ENCODE measurements around the gene FCRL6.

FCRL6 gene

DNA sequence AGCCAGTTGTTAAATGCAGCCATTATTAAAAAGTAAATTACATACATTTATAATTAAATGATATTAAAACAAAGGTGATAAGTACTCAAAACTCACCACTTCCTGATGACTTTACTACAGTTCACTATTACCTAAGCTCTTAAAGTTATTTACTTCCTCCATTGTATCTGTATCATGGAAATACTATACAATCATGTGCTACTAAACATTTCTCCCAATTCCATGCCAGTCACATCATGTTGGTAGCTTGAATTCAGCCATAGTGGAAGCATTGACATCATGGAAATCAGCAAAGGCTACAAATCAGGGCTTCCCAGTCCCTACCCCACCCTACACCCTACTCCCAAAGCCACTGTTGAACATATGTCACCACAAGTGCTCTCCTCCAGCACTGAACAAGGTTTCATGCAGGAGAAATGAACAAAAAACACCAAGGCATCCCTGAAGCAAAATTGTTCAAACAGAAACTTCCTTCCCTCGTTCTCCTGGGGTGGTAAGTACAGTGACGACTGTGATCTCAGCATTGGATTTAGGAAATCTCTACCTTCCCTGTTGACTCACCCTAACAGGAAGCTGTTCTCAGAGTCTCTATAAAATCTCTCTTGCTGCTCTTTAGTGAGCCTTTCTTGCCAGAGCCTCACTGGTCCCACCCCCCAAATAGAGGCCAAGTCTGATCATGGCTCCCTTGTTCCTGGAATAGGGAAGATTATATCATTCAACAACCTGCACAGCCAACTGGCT, 47.6 kb downstream of the FCRL6 start:
- Histone ChIP-seq H3K4me3 (ENCODE audit: low read depth, low read length) (no peak overlapping the region), H3K4me1 (no peaks in the 10 kb centered on the region; the same call in 1 of the 2 replicates), H3K27me3 (no peaks in the 10 kb centered on the region), H3K9me3 (no peaks in the 10 kb centered on the region), H3K36me3 (no peaks in the 10 kb centered on the region)
- TF ChIP-seq, protein P1, sequence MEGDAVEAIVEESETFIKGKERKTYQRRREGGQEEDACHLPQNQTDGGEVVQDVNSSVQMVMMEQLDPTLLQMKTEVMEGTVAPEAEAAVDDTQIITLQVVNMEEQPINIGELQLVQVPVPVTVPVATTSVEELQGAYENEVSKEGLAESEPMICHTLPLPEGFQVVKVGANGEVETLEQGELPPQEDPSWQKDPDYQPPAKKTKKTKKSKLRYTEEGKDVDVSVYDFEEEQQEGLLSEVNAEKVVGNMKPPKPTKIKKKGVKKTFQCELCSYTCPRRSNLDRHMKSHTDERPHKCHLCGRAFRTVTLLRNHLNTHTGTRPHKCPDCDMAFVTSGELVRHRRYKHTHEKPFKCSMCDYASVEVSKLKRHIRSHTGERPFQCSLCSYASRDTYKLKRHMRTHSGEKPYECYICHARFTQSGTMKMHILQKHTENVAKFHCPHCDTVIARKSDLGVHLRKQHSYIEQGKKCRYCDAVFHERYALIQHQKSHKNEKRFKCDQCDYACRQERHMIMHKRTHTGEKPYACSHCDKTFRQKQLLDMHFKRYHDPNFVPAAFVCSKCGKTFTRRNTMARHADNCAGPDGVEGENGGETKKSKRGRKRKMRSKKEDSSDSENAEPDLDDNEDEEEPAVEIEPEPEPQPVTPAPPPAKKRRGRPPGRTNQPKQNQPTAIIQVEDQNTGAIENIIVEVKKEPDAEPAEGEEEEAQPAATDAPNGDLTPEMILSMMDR (IDR thresholded peaks at IDR 0.05; ENCODE audit: low read depth, low read length), result no peak
- no peak for DNase-seq

DNA sequence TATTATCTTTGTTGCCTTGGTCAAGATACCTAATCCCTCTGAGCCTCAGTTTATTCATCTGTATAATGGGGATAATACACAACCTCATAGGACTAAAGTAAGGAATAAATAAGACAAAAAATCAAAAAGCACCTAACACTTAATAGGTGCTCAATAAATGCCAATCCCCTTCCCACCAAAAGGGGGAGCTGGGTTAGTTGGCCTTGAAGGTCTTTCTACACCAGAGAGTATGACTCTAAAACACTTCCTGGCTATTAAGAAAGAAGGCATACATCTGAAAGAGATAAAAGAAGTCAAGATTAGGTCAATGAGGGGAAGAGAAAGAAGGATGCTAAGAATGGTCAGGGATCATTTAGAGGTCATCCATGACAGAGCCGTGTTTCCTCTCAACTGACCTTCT, 49.2 kb downstream of the FCRL6 start:
- H3K4me3 ChIP-seq (ENCODE audit: low read depth, low read length), result no peak overlapping the region
- H3K36me3 ChIP-seq, result no peaks in the 10 kb centered on the region
- DNase-seq, result no peak
- H3K27me3 ChIP-seq, result no peaks in the 10 kb centered on the region
- TF ChIP-seq, protein P1 (IDR thresholded peaks at IDR 0.05; ENCODE audit: low read depth, low read length), result peak; percentile 12; the same call in 1 of the 2 replicates
- no peaks in the 10 kb centered on the region; the same call in 1 of the 2 replicates for H3K4me1 ChIP-seq
- no peaks in the 10 kb centered on the region for H3K9me3 ChIP-seq

DNA sequence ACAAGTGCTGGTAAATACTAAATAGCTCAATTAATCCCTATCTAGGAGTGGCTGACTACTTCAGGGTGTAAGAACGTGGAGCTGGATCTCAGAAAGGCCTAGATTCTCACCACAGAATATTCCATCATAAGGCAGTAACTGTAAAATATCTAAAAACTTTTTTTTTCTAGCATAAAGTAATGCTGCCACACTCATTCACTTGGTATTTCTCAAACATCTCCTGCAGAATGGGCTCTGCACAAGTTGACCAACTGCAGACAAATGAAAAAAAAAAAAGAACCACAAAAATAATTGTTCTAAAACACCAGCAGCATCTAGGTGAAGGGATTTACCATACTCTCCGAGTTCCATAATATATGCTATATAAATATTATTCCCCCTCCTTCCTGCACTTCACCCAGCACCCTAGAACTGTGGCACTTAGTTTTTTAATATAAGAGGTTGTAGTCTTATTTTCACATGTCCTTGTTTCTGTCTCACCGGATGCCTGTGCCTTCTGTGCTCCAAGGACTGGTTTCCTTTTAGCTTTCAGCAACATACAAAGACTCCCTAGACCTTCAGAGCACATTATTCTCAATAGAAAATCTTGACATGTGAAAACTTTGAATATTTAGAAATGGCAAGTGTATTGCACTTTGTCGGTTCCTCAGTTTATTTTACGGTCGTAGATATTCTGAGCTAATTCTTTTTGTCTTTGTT, 51.4 kb downstream of the FCRL6 start:
- Histone ChIP-seq H3K36me3 (no peaks in the 10 kb centered on the region), H3K27me3 (no peaks in the 10 kb centered on the region), H3K9me3 (no peaks in the 10 kb centered on the region), H3K4me3 (ENCODE audit: low read depth, low read length) (peak overlapping the region; percentile 72), H3K4me1 (no peaks in the 10 kb centered on the region; the same call in 1 of the 2 replicates)
- no peak for DNase-seq
- TF ChIP-seq, protein P1 (IDR thresholded peaks at IDR 0.05; ENCODE audit: low read depth, low read length), result no peak

DNA sequence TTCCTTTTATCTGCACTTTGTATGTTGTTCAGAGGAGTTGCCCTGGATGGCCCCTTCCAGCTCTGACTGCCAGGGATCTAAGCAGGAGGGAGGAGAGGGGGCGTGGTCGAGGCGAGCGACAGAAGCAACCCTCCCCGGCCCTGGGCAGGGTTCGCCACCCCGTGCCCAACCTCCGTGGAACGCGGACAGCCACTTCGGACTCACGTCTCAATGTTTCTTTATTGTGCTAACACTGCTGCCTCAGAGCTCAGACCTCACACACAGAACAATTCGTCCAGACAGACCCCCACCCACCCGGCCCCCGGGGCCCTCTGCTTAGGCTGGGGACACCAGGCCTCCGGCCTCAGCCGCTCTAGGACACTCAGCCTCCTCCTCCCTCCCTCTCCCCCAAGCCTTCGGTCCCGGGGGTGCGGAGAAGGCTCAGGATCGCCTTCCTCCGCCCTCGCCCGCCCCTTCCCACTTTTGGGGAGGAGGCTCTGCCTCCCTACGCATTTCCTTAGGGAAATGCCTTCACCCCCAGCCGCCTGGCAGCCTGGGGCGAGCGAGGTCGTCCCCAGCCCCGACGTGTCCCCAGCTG, 52.0 kb downstream of the FCRL6 start:
- Histone ChIP-seq H3K9me3 (no peaks in the 10 kb centered on the region), H3K4me3 (ENCODE audit: low read depth, low read length) (peak overlapping the region; percentile 72), H3K27me3 (no peaks in the 10 kb centered on the region), H3K36me3 (no peaks in the 10 kb centered on the region), H3K4me1 (no peaks in the 10 kb centered on the region; the same call in 1 of the 2 replicates)
- TF ChIP-seq, protein P1 (IDR thresholded peaks at IDR 0.05; ENCODE audit: low read depth, low read length), result no peak
- DNase-seq, result peak; percentile 66

DNA sequence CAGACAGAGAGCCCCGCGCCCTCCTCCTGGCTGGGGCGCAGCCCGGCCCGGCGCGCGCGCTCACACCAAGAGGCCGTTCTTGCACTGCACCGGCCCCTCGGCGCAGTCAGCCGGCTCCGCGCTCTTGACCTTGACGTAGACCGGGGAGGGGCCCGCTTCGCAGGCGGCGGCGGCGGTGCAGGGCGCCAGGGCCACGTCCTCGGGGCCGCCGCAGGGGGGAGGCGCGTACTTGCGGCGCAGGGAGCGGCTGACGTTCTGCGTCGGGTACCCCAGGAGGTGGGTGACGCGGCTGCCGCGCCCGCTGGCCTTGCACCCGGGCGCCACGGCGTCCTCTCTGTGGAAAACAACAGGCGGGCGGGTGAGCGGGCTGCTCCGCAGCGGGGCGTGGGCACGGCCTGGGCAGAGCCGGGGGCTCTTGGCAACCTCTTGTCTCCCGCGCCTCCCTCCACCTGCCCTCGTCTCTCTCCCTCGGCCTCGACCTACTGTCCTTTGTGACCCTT, 52.6 kb downstream of the FCRL6 start:
- TF ChIP-seq, protein P1 (IDR thresholded peaks at IDR 0.05; ENCODE audit: low read depth, low read length), result no peak
- Histone ChIP-seq H3K9me3 (no peaks in the 10 kb centered on the region), H3K36me3 (no peaks in the 10 kb centered on the region), H3K4me1 (peaks cover 4% of the 10 kb centered on the region), H3K4me3 (ENCODE audit: low read depth, low read length) (peak overlapping the region; percentile 72), H3K27me3 (no peaks in the 10 kb centered on the region)
- peak; percentile 82 for DNase-seq
